ENCODE measurements around the gene STPG3. TPM values are rescaled to one million over a fixed set of nuclear protein-coding genes. Genes with fewer than 3 reads are reported as not detected.
A peak's percentile ranks its signal among the peaks of the same experiment; 100 is the strongest.

The STPG3 gene
- total and polyA plus RNA-seq, 2 experiments from 2014 or later, result not detected

GRCh38 chr9:137220317-137221094, 30.6 kb upstream of the STPG3 start:
- Histone ChIP-seq H3K4me1 (ENCODE audit: insufficient read depth) (peaks cover 3% of the 10 kb centered on the region; the same call in 1 of the 2 replicates), H4K20me1 (replicated peaks; ENCODE audit: insufficient read depth) (no peaks in the 10 kb centered on the region; the same call in 1 of the 2 replicates), H3K27ac (ENCODE audit: low read depth) (no peak overlapping the region), H3K9me2 (ENCODE audit: insufficient read depth) (no peaks in the 10 kb centered on the region), H3K27me3 (ENCODE audit: insufficient read depth) (peaks cover 9% of the 10 kb centered on the region; the same call in 1 of the 2 replicates), H3K36me3 (ENCODE audit: insufficient read depth) (no peaks in the 10 kb centered on the region), H3F3A (replicated peaks; ENCODE audit: low read depth) (0 out of 2 replicates have a peak, but pooled peaks cover 9% of the 10 kb centered on the region), H3K4me2 (no peak overlapping the region; the same call in 1 of the 2 replicates), H3K79me2 (replicated peaks; ENCODE audit: insufficient read depth) (no peaks in the 10 kb centered on the region), H3K4me3 (no peak overlapping the region), H2AFZ (no peak overlapping the region)
- peaks cover 7% of the 10 kb centered on the region; the same call in 2 of the 3 replicates for H3K4me1 Mint-ChIP-seq
- H3K27ac Mint-ChIP-seq, result no peak overlapping the region
- ATAC-seq (no peak), DNase-seq (ENCODE audit: low spot score) (peak; percentile 31)
- no peaks in the 10 kb centered on the region for H3K27me3 Mint-ChIP-seq (ENCODE audit: insufficient read depth, low read depth, poor library complexity)
- peak overlapping the region; percentile 30; the same call in 1 of the 3 replicates for H3K4me3 Mint-ChIP-seq
- H3K9me3 Mint-ChIP-seq, result no peaks in the 10 kb centered on the region
- no peaks in the 10 kb centered on the region; the same call in 2 of the 3 replicates for H3K36me3 Mint-ChIP-seq (ENCODE audit: low read depth)
- TF ChIP-seq ZNF331 (CRISPR knock-in tag; IDR thresholded peaks at IDR 0.05; ENCODE audit: low read depth), result no peak
- TF ChIP-seq ZNF462 (CRISPR knock-in tag; IDR thresholded peaks at IDR 0.05), result no peak
- no peak for TF ChIP-seq EZH2 (IDR thresholded peaks at IDR 0.05; ENCODE audit: low read depth, unreplicated experiment)
- no peak for TF ChIP-seq CREB1 (CRISPR knock-in tag; IDR thresholded peaks at IDR 0.05; ENCODE audit: low read depth)
- no peak for TF ChIP-seq ETS1 (IDR thresholded peaks at IDR 0.05)
- TF ChIP-seq ZNF114 (CRISPR knock-in tag; IDR thresholded peaks at IDR 0.05), result no peak
- TF ChIP-seq REST (IDR thresholded peaks at IDR 0.05; ENCODE audit: unreplicated experiment), result no peak
- no peak for TF ChIP-seq EZH2phosphoT487 (IDR thresholded peaks at IDR 0.05; ENCODE audit: unreplicated experiment)
- TF ChIP-seq CTCF (conservative IDR thresholded peaks at IDR 0.05; ENCODE audit: low read depth in 2 of 2), result no peak
- TF ChIP-seq JUNB (IDR thresholded peaks at IDR 0.05; ENCODE audit: unreplicated experiment), result no peak
- no peak for TF ChIP-seq STAT1 (IDR thresholded peaks at IDR 0.05; ENCODE audit: unreplicated experiment)

Measured in GM23338 (cell line).